ENCODE data around the gene HADH.

- TF ChIP-seq CTCF (IDR thresholded peaks at IDR 0.05) (no peak), POLR2A (IDR thresholded peaks at IDR 0.05) (no peak)
Measured at GRCh38 chr4:107970063-107970798, 19.5 kb upstream of the HADH start.

All from testis (tissue), 2 donors.